HepG2 (cell line): ENCODE measurements around the gene CPOX. TPM values are rescaled to one million over a fixed set of nuclear protein-coding genes. Genes with fewer than 3 reads are reported as not detected.

Experiments
- EHMT2 ChIP-seq: fragments of 200-600 bp; sonication (generic); IDR thresholded peaks from 2 replicates; pipeline ENCODE4 v1.7.0; 2017; ENCODE audit warnings: antibody characterized with exemption, low read depth, low read length, borderline replicate concordance
- IKZF1 ChIP-seq: fragments of 450-650 bp; IDR thresholded peaks from 2 replicates; pipeline ENCODE4 v1.7.1; 2016
- KMT2A ChIP-seq: sonication (generic); formaldehyde crosslinking; IDR thresholded peaks from 2 replicates; pipeline ENCODE4 v1.4.0; 2020; ENCODE audit warnings: missing genetic modification reagents
- MLXIP ChIP-seq: sonication (generic); formaldehyde crosslinking; IDR thresholded peaks from 2 replicates; pipeline ENCODE4 v1.9.0; 2021; ENCODE audit warnings: missing genetic modification reagents, borderline replicate concordance
- NR2C2 ChIP-seq: sonication (generic); formaldehyde crosslinking; IDR thresholded peaks from 2 replicates; pipeline ENCODE4 v1.4.0; 2020; ENCODE audit warnings: missing genetic modification reagents, mild to moderate bottlenecking, moderate library complexity, borderline replicate concordance
- NR2F2 ChIP-seq: IDR thresholded peaks from 2 replicates; pipeline ENCODE4 v1.6.1; 2012; ENCODE audit warnings: low read depth, inconsistent platforms, borderline replicate concordance
- PCBP1 ChIP-seq: fragments of 200-400 bp; formaldehyde crosslinking; IDR thresholded peaks from 2 replicates; pipeline ENCODE4 v1.6.1; 2017; ENCODE audit warnings: mild to moderate bottlenecking, low read depth, low read length, borderline replicate concordance
- PRPF4 ChIP-seq: fragments of 200-400 bp; formaldehyde crosslinking; IDR thresholded peaks from 2 replicates; pipeline ENCODE4 v1.6.1; 2016; ENCODE audit warnings: low read length, low read depth; ENCODE audit not compliant: poor library complexity, severe bottlenecking
- SRSF4 ChIP-seq: fragments of 200-400 bp; formaldehyde crosslinking; IDR thresholded peaks from one replicate; pipeline ENCODE4 v1.6.1; 2018; ENCODE audit warnings: mild to moderate bottlenecking, low read depth, low read length, moderate library complexity; ENCODE audit not compliant: poor library complexity, severe bottlenecking
- THRA ChIP-seq: sonication (generic); formaldehyde crosslinking; IDR thresholded peaks from 2 replicates; pipeline ENCODE4 v1.4.0; 2020; ENCODE audit warnings: missing genetic modification reagents, borderline replicate concordance
- ZBED4 ChIP-seq: sonication (generic); formaldehyde crosslinking; IDR thresholded peaks from 2 replicates; pipeline ENCODE4 v1.4.0; 2020; ENCODE audit warnings: missing genetic modification reagents, borderline replicate concordance
- ZNF143 ChIP-seq: sonication (generic); formaldehyde crosslinking; IDR thresholded peaks from 2 replicates; pipeline ENCODE4 v1.4.0; 2020; ENCODE audit warnings: missing genetic modification reagents
- ZNF382 ChIP-seq: sonication (generic); formaldehyde crosslinking; IDR thresholded peaks from 2 replicates; pipeline ENCODE4 v1.5.0; 2020; ENCODE audit warnings: missing genetic modification reagents, mild to moderate bottlenecking, borderline replicate concordance
- ZNF576 ChIP-seq: sonication (generic); formaldehyde crosslinking; IDR thresholded peaks from 2 replicates; pipeline ENCODE4 v1.4.0; 2020; ENCODE audit warnings: mild to moderate bottlenecking, missing genetic modification reagents
- ZNF800 ChIP-seq: sonication (generic); formaldehyde crosslinking; IDR thresholded peaks from 2 replicates; pipeline ENCODE4 v1.4.0; 2020; ENCODE audit warnings: missing genetic modification reagents
- polyA plus RNA-seq, 8 experiments: library from polyadenylated mRNA; depleted of rRNA in 3 of 8; stranded (reverse) in 7 of 8; unstranded in 1 of 8; fragments of >200 nt; fragmentation: Illumina TruSeq in 4 of 8; extraction: Trizol in 4 of 8; gene quantifications; 2 replicates each; pipeline versions ENCODE4 v1.2.1 to v1.2.3, GENCODE V29; 2011 to 2016; ENCODE audit warnings: low read depth in 4 of 8, missing spikeins in 1 of 8, mixed read lengths in 1 of 8; ENCODE audit not compliant: insufficient read depth in 1 of 8
- total RNA-seq, 5 experiments: library from RNA; depleted of rRNA; stranded (reverse); fragments of >200 nt; fragmentation: Illumina TruSeq; extraction: Trizol; gene quantifications; 2 replicates each; pipeline ENCODE4 v1.2.3, GENCODE V29; 2016; ENCODE audit warnings: low read depth in 1 of 5

CPOX gene
- total and polyA plus RNA-seq, 2 of the 13 experiments (the other 11 are each of a cell fraction or from before 2014, with no cell fraction given): 34.2 to 37.2 TPM

- peak; percentile 55; the same call in 1 of the 2 replicates for TF ChIP-seq THRA (CRISPR knock-in tag)
- no peak for TF ChIP-seq PRPF4
- TF ChIP-seq ZBED4 (CRISPR knock-in tag): peak; percentile 30
- TF ChIP-seq NR2F2: no peak; the same call in 1 of the 2 replicates
- TF ChIP-seq PCBP1: 0 out of 2 replicates have a peak, but pooled peaks have one; percentile 31
- TF ChIP-seq ZNF576 (CRISPR knock-in tag): no peak
- TF ChIP-seq ZNF800 (CRISPR knock-in tag): peak; percentile 82; the same call in 1 of the 2 replicates
- no peak for TF ChIP-seq MLXIP (CRISPR knock-in tag)
- TF ChIP-seq NR2C2 (CRISPR knock-in tag): peak; percentile 69
- TF ChIP-seq EHMT2: no peak
- no peak for TF ChIP-seq IKZF1
- no peak for TF ChIP-seq SRSF4
- TF ChIP-seq ZNF143 (CRISPR knock-in tag): peak; percentile 91
- peak; percentile 36; the same call in 1 of the 2 replicates for TF ChIP-seq KMT2A
- no peak for TF ChIP-seq ZNF382 (CRISPR knock-in tag)
Observed at GRCh38 chr3:98593046-98593936, at the start of gene CPOX (continued).
